SK-N-DZ (cell line): ENCODE results near the gene AVPI1. TPM values are rescaled to one million over a fixed set of nuclear protein-coding genes. Genes with fewer than 3 reads are reported as not detected.

Source experiments
- DNase-seq: peaks from one replicate; pipeline ENCODE4 v3.0.0-alpha.2; 2015; ENCODE audit warnings: low spot score
- polyA plus RNA-seq, 2 experiments: library from polyadenylated mRNA; depleted of rRNA; stranded (reverse); fragments of >200 nt; gene quantifications; 2 replicates each; pipeline ENCODE4 v1.2.3, GENCODE V29; 2014

Gene AVPI1
- polyA plus RNA-seq (2014; cell fraction: cytosol; rRNA removed): 8.0 and 9.5 TPM in 2 replicates
- 6.8 and 8.0 TPM in 2 replicates for polyA plus RNA-seq (2014; cell fraction: nucleus; rRNA removed)

DNA sequence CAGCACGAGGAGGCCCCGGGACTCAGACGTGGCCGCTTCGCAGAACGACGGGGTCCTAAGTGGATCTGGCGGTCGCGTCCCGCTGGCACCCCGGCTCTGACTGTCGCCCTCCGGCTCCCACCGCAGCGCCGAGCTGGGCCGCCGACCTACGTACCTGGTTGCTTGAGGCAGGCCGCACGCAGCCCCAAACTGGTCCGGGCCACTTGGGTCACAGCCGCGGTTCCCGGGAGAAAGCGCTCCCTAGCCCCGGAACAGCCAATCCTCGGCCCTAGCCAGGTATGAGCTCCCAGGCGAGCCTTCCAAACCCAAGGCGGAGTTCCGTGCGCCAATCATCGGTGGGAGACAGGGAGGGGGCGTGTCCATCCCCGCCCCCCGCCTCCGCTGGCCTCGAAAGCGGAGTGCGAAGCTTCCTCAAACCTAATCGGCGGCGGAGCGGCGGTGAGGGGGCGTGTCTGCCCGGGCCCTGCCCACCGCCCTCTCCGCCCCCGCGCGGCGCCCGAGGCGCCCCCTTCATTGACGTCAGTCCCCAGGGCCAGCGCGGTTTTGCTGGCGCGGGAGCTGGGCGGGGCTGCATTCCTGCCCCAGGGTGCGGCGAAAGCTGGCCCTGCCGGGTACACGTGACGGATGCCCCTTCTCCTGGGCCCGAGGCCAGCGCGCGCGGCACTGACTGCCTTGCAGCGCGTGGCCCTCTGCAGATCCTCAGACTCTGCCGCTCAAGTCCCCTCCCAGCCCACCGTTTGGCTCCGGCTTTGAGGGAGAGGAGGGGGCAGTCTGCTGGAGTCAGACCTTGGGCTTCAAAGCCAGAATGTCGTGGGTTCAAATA, at the start of gene AVPI1:
Gene AVPI1, minus strand, starts transcription at position 280 of the 823 bp plus-strand sequence. CDS start 7,336 bp downstream, outside the sequence.
- peak; percentile 97 for DNase-seq

GRCh38 chr10:97736403-97736901, 49.4 kb upstream of the AVPI1 start:
- no peak for DNase-seq

DNA sequence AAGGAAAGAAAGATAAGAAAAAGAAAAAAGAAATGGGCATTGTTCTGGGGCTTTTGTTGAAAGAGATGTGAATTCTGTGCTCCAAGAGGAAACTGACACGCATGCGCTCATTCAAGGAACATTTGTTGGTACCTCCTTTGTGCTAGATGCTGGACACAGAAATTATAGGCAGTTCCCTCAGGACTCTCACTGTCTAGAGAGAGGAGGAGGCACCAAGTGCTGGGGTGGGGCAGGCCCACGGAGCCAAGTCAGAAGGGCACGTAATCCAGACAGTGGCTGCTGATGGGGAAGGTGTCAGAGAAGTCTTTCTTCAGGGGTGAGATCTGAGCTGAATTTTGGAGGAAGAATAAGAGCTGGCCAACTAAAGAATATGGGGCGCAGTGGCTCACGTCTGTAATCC, 47.0 kb upstream of the AVPI1 start:
- DNase-seq: no peak

DNA sequence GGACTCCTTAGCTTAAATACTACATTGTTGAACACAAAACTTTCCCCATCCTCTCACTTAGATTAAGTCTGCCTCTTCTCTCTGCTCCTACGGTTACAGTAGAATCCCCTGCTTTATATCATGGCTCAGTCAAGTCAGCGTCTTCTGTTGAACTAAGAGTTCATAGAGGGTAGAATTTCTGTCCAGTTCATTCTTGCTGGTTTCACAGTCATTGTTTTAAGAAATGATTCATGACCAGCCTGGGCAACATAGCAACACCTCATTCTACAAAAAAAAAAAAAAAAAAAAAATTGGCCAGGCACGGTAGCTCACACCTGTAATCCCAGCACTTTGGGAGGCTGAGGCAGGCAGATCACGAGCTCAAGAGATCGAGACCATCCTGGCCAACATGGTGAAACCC, 46.2 kb upstream of the AVPI1 start:
- DNase-seq: no peak

DNA sequence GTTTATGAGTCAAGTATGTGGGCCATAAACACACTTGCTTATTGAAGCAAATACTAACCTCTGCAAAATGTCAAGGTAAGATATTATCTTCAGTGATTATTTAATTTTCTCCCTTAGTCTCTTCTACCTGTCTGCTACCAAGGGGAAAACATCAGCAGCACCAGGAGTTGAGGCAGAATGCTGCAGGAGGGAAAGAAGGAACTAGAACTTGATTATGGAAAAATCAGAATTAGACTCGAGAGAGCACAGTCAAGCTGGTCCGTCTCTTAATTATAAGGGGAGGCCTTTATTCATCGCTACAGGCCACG, 45.0 kb upstream of the AVPI1 start:
- DNase-seq: no peak

- peak; percentile 79 for DNase-seq
These were observed 44.5 kb upstream of the AVPI1 start for GRCh38 chr10:97731346-97732051.

DNA sequence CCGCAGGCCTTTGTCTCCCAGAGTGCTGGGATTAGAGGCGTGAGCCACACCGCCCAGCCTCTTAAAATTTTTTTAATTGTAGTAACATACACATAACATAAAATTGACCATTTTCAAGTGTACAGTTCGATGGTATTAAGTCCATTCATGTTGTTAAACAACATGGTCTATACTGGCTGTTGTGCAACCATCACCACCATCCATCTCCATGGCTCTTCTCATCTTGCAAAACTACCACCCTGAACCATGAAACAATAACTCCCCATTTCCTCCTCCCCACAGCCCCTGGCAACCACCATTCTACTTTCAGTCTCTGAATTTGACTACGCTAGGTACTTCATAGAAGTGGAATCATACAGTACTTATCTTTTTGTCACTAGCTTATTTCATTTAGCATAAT, 42.0 kb upstream of the AVPI1 start:
- DNase-seq: no peak

DNA sequence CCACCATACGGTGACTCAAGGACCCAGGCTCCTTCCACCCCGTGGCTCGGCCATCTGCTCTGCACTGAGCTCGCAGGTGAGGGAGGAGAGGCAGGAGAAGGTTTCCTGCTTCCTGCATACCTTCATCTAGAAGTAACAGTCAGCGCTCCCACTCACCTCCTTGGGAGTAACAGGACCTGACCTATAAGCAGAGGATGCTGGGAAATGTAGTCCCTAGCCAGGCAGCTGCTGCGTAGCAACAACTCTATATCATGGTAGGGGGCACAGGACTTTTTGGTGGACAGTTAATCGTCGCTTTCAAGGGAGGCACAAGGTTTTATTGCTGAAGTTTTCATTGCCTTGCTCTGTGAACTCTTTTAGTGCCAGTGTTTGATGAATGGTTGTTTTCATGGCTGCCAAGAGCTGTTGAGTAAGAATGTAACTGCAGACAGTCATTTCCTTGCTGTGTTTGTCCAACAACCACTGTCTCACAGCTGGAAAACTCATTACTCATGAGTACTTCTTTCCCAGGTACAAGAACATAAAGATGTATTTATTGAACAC, 39.7 kb upstream of the AVPI1 start:
- no peak for DNase-seq

GRCh38 chr10:97724341-97724941, 37.4 kb upstream of the AVPI1 start:
- no peak for DNase-seq

DNA sequence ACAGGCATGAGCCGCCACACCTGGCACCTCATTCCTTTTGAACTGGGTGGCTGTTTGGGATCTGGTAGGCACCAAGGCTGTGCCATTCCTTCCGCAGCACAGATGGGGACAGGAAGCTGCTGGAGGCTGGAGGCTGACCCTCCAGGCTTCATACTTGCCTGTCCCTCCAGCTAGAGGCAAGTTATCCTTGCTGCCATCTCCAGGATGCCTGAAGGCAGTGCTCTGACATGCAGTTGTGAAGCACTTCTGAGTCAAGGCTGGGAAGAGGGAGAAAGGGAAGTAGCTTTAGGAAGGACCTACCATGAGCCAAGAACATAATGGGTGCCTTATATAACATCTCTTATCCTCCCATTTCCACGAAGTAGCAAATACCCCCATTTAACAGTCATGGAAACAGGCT, 36.0 kb upstream of the AVPI1 start:
- no peak for DNase-seq

DNA sequence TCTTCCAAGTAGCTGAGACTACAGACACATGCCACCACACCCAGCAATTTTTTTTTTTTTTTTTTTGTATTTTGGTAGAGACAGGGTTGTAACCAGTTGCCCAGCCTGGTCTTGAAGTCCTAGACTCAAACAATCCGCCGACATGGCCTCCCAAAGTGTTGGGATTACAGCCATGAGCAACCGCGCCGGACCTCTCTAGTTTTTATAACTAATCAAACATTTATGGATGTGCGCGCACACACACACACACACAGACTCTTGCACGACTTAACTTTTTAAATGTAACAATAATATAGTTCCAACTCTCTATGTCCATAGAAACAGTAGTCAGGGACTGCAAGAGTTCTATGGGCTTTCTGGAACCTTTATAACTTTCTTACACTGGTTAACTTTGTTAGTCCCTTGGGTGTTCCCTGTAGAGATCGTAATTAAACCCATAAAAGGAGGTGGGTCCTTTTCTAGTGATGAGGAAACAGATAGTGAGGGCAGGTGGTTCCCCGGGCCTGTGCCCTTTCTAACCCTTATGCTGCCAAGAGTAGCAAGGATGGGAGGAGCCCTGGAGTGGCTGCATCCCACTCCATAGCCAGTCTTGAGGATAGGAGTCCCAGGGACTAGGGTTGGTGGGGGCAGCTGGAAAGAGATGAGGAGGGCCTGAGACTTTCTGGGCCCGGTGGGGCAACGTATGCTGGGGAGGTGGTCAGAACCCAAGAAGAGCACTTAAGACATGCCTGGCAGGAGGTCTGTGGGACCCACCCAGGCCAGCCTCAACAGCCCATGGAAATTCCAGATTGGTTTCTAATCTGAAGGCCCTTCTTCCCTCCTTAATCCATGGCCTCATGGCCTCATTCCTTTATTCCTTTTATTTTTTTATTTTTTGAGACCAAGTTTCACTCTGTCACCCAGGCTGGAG, 35.1 kb upstream of the AVPI1 start:
- no peak for DNase-seq

DNA sequence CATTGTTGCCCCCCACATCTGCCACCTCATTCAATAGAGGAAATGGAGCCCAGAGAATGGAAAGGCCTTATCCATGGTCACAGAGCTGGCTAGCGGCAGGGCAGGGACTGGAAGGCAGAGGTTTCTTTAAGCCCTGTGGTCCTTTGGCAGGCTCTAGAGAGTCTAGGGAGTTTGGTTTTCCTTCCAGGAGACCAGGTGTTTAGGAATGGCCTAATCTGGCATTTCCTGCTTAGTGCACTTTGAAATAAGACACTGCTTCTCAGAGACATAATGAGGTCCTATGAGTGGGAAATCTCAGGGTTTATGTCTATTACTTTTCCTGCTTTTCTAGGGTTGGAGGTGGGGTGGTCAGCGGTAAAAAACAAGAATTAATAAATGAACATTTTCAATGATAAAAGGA, 32.6 kb upstream of the AVPI1 start:
- no peak for DNase-seq

DNA sequence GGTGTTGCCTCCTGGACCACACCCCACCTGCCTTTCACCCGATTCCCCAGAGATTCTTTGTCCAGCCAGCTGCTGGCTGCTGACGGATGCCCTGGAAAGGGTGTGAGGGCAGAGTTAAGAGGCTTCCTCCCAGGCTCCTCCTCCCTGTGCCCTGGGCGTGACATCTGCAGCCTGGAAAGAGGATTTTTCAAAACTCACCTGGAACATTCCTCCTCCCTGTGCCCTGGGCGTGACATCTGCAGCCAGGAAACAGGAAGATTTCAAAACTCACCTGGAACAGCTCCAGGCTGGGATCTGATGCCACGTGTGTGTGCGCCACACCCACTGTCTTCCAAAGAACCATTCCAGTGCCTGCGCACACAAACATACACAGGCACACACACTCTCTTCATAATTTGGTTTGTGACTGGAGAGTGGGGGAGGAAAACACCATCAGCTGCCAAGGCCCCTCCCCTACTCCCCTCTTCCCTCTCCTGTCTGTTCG, 31.7 kb upstream of the AVPI1 start:
- DNase-seq: peak; percentile 73

DNA sequence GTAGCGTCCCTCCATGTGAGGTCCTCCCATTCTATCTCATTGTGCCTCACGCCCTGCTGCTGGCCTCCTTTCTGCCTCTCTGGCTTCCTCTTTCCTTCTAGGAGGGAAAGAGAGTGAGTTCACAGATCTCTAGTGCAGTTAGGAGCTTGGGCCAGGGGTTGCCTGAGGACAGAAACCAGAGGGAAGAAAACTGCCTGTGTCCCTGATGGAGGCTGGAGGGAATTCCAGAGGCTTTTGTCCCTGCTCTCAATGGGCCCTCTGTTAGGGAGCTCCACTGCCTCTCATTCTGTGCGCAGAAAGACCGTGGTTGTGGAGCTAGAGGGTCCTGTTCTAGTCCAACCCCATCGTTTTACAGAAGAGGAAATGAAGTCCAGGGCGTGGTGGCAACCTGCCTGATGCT, 31.1 kb upstream of the AVPI1 start:
- DNase-seq: no peak

GRCh38 chr10:97717627-97718026, 30.6 kb upstream of the AVPI1 start:
- no peak for DNase-seq

- DNase-seq: no peak
These were observed 28.3 kb upstream of the AVPI1 start for GRCh38 chr10:97715259-97715874.

DNA sequence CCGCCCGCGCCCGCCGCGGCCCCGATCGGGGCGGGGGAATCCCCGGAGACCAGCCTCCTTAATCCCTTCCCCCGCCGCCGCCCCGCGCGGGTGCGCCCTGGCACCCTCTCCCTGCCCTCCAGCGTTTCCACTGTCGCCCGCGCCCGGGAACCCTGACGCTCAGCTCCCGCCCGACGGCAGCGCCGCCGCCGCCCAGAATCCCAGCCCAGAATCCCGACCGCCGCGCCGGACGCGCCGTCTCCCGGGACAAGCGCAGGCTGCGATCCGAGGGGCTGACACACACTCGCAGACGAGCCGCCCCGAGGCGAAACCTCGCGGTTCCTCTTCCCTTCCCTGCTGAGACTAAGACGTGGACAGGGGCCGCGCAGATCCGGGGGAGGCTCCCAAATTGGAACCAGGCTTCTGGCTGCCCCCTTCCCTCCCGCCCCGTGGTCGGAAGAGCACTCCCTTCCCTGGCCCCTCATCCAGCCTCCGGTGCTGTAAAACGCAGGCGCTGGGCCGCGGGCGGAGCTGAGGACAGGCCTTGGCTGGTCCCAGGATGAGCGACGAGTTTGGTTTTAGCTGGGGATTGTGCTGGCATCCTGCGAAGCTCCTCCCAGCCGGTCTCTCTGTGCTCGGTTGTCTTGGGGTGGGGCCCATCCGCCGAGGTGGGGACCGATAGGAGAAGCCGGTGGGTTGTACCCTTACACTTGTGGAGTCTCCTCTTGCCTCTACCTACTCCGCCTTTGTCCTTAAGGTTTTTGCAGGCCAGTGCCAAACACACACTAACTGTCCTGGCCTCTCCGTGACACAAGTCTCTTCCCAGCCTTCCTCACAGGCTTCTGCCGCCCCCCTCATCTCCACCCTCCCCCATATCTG, 27.6 kb upstream of the AVPI1 start:
- DNase-seq: peak; percentile 50

GRCh38 chr10:97713826-97714400, 26.9 kb upstream of the AVPI1 start:
- peak; percentile 74 for DNase-seq

- peak; percentile 80 for DNase-seq
These were observed 26.3 kb upstream of the AVPI1 start, which contains the start of gene MARVELD1 for GRCh38 chr10:97713339-97713825. TSS of gene MARVELD1 (plus strand) at chr10:97713730. CDS start at chr10:97713877, 147 bp downstream.
